ENCODE results near the gene SRL. TPM values are rescaled to one million over a fixed set of nuclear protein-coding genes. Genes with fewer than 3 reads are reported as not detected.

Gene SRL
- total and polyA plus RNA-seq, 2 donors (not counting 1 experiment from before 2014, with no cell fraction given) = not detected

GRCh38 chr16:4215106-4215505, 26.8 kb downstream of the SRL start:
- H3K9me3 ChIP-seq (ENCODE audit: control extremely low read depth in 1 of 3, control insufficient read depth in 2 of 3, insufficient read depth in 1 of 3, low read length in 2 of 3) = no peaks in the 10 kb centered on the region
- H3K4me3 Mint-ChIP-seq = no peak overlapping the region
- H3K4me3 ChIP-seq (ENCODE audit: control extremely low read depth in 1 of 5, extremely low read depth in 1 of 5, insufficient read depth in 1 of 5, low read depth in 2 of 5, low read length in 4 of 5) = no peak overlapping the region
- ChIA-PET CTCF (interaction anchor here (1.6 kb wide), 1 partner anchor 39 kb away, joined by 3 read pairs; no protein-coding TSS in a partner anchor), POLR2A (no interaction called here)
- H3K4me1 Mint-ChIP-seq = no peaks in the 10 kb centered on the region
- H3K27ac Mint-ChIP-seq = no peak overlapping the region
- intact Hi-C loops (cut with micrococcal nuclease) = no loop called here
- H3K4me2 ChIP-seq (replicated peaks; ENCODE audit: low read depth, low read length, poor library complexity, severe bottlenecking) = no peak overlapping the region
- H4K20me1 ChIP-seq (ENCODE audit: control insufficient read depth, insufficient read depth, low read length, poor library complexity, severe bottlenecking) = no peaks in the 10 kb centered on the region
- ATAC-seq (ENCODE audit: low read depth) (no peak), DNase-seq (no peak)
- H3K27me3 Mint-ChIP-seq = peaks cover 12% of the 10 kb centered on the region
- peaks cover 0 to 5% (median 0%) of the 10 kb centered on the region in 4 experiments for H3K27me3 ChIP-seq (replicated peaks in 1 of 4; ENCODE audit: control extremely low read depth in 1 of 4, control insufficient read depth in 3 of 4, insufficient read depth in 4 of 4, low read length in 3 of 4)
- H3K79me2 ChIP-seq (ENCODE audit: control insufficient read depth, insufficient read depth, low read length) = no peaks in the 10 kb centered on the region
- no peaks in the 10 kb centered on the region for H3K4me1 ChIP-seq (ENCODE audit: control insufficient read depth in 2 of 2, insufficient read depth in 2 of 2, low read length in 2 of 2)
- WGBS (ENCODE audit: insufficient coverage) = 100% methylated on average over 2 of the region's 2 CpGs
- no peaks in the 10 kb centered on the region for H3K36me3 ChIP-seq (replicated peaks in 1 of 2; ENCODE audit: control extremely low read depth in 1 of 2, control insufficient read depth in 1 of 2, extremely low read depth in 1 of 2, insufficient read depth in 2 of 2, low read length in 1 of 2)
- H2AFZ ChIP-seq (ENCODE audit: insufficient read depth, low read depth, low read length, poor library complexity, severe bottlenecking) = no peak overlapping the region
- H3K9me3 Mint-ChIP-seq (ENCODE audit: insufficient read depth) = no peaks in the 10 kb centered on the region
- TF ChIP-seq, protein P1, sequence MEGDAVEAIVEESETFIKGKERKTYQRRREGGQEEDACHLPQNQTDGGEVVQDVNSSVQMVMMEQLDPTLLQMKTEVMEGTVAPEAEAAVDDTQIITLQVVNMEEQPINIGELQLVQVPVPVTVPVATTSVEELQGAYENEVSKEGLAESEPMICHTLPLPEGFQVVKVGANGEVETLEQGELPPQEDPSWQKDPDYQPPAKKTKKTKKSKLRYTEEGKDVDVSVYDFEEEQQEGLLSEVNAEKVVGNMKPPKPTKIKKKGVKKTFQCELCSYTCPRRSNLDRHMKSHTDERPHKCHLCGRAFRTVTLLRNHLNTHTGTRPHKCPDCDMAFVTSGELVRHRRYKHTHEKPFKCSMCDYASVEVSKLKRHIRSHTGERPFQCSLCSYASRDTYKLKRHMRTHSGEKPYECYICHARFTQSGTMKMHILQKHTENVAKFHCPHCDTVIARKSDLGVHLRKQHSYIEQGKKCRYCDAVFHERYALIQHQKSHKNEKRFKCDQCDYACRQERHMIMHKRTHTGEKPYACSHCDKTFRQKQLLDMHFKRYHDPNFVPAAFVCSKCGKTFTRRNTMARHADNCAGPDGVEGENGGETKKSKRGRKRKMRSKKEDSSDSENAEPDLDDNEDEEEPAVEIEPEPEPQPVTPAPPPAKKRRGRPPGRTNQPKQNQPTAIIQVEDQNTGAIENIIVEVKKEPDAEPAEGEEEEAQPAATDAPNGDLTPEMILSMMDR (IDR thresholded peaks at IDR 0.05) = no peak
- TF ChIP-seq EZH2 (IDR thresholded peaks at IDR 0.05; ENCODE audit: borderline replicate concordance, insufficient read depth, low read depth, low read length, poor library complexity, severe bottlenecking) = no peak
- no peak overlapping the region for H3K9ac ChIP-seq (ENCODE audit: low read length)
- no peak overlapping the region for H3K27ac ChIP-seq (ENCODE audit: low read length in 2 of 2)

DNA sequence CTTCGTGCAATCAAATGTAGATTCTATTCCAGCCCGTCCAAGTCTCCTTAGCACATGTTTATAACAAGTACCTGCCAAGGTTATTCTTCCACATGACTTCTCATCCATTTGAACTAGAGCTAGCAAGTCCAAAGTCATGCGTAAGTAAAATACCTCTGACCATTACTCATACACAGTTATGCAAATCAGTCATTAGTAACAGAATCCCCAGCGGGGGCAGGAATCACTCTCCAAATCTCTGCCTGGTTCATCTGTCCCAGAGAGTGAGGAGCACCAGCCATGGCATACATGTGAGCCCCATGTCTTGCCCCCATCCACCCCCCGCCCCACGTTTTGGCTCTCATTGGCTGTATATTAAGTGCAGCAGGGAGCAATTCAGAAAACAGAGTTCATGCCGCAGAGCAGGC, 27.7 kb downstream of the SRL start:
- no peak overlapping the region for H3K4me3 ChIP-seq (ENCODE audit: control extremely low read depth in 1 of 5, extremely low read depth in 1 of 5, insufficient read depth in 1 of 5, low read depth in 2 of 5, low read length in 4 of 5)
- no peak overlapping the region for H2AFZ ChIP-seq (ENCODE audit: insufficient read depth, low read depth, low read length, poor library complexity, severe bottlenecking)
- no peak overlapping the region for H3K27ac Mint-ChIP-seq
- H3K4me1 ChIP-seq (ENCODE audit: control insufficient read depth in 2 of 2, insufficient read depth in 2 of 2, low read length in 2 of 2) = no peaks in the 10 kb centered on the region
- no peak overlapping the region for H3K9ac ChIP-seq (ENCODE audit: low read length)
- H3K9me3 Mint-ChIP-seq (ENCODE audit: insufficient read depth) = no peaks in the 10 kb centered on the region
- DNase-seq = no peak
- ATAC-seq (ENCODE audit: low read depth) = no peak
- intact Hi-C loops (cut with micrococcal nuclease) = no loop called here
- no peaks in the 10 kb centered on the region for H3K4me1 Mint-ChIP-seq
- POLR2A ChIA-PET = no interaction called here
- WGBS (ENCODE audit: insufficient coverage) = 80% methylated on average over 7 of the region's 7 CpGs
- no peak overlapping the region for H3K4me3 Mint-ChIP-seq
- no peak overlapping the region for H3K27ac ChIP-seq (ENCODE audit: low read length in 2 of 2)
- H3K4me2 ChIP-seq (replicated peaks; ENCODE audit: low read depth, low read length, poor library complexity, severe bottlenecking) = no peak overlapping the region
- TF ChIP-seq, protein P1 (IDR thresholded peaks at IDR 0.05) = no peak
- no peak for TF ChIP-seq EZH2 (IDR thresholded peaks at IDR 0.05; ENCODE audit: borderline replicate concordance, insufficient read depth, low read depth, low read length, poor library complexity, severe bottlenecking)
- H3K36me3 ChIP-seq (replicated peaks in 1 of 2; ENCODE audit: control extremely low read depth in 1 of 2, control insufficient read depth in 1 of 2, extremely low read depth in 1 of 2, insufficient read depth in 2 of 2, low read length in 1 of 2) = no peaks in the 10 kb centered on the region
- peaks cover 12% of the 10 kb centered on the region for H3K27me3 Mint-ChIP-seq
- H3K9me3 ChIP-seq (ENCODE audit: control extremely low read depth in 1 of 3, control insufficient read depth in 2 of 3, insufficient read depth in 1 of 3, low read length in 2 of 3) = no peaks in the 10 kb centered on the region
- CTCF ChIA-PET = interaction anchor here (1.6 kb wide), 1 partner anchor 40 kb away, joined by 3 read pairs; no protein-coding TSS in a partner anchor
- H3K79me2 ChIP-seq (ENCODE audit: control insufficient read depth, insufficient read depth, low read length) = no peaks in the 10 kb centered on the region
- H3K27me3 ChIP-seq (replicated peaks in 1 of 4; ENCODE audit: control extremely low read depth in 1 of 4, control insufficient read depth in 3 of 4, insufficient read depth in 4 of 4, low read length in 3 of 4) = peaks cover 0 to 7% (median 0%) of the 10 kb centered on the region in 4 experiments
- no peaks in the 10 kb centered on the region for H4K20me1 ChIP-seq (ENCODE audit: control insufficient read depth, insufficient read depth, low read length, poor library complexity, severe bottlenecking)
